ENCODE measurements around the gene PXN. TPM values are rescaled to one million over a fixed set of nuclear protein-coding genes. Genes with fewer than 3 reads are reported as not detected.

The PXN gene
- total and polyA plus RNA-seq, 2 of the 13 experiments (the other 11 are each of a cell fraction or from before 2014, with no cell fraction given): 13.6 to 14.2 TPM

GRCh38 chr12:120266180-120266870 is 795 bp upstream of the PXN start (continued):
- no peak for TF ChIP-seq ZNF432 (CRISPR knock-in tag; IDR thresholded peaks at IDR 0.05; ENCODE audit: borderline replicate concordance)
- TF ChIP-seq KDM6A (CRISPR knock-in tag; IDR thresholded peaks at IDR 0.05; ENCODE audit: low read depth): no peak
- no peak for TF ChIP-seq ZNF879 (CRISPR knock-in tag; IDR thresholded peaks at IDR 0.05)
- TF ChIP-seq SRY (CRISPR knock-in tag; IDR thresholded peaks at IDR 0.05): no peak
- no peak for TF ChIP-seq ZNF160 (CRISPR knock-in tag; IDR thresholded peaks at IDR 0.05)
- no peak for TF ChIP-seq ZNF75D (CRISPR knock-in tag; IDR thresholded peaks at IDR 0.05; ENCODE audit: borderline replicate concordance)
- TF ChIP-seq, protein P1, sequence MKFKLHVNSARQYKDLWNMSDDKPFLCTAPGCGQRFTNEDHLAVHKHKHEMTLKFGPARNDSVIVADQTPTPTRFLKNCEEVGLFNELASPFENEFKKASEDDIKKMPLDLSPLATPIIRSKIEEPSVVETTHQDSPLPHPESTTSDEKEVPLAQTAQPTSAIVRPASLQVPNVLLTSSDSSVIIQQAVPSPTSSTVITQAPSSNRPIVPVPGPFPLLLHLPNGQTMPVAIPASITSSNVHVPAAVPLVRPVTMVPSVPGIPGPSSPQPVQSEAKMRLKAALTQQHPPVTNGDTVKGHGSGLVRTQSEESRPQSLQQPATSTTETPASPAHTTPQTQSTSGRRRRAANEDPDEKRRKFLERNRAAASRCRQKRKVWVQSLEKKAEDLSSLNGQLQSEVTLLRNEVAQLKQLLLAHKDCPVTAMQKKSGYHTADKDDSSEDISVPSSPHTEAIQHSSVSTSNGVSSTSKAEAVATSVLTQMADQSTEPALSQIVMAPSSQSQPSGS (CRISPR knock-in tag; IDR thresholded peaks at IDR 0.05): no peak
- no peak for TF ChIP-seq NFKB2 (CRISPR knock-in tag; IDR thresholded peaks at IDR 0.05; ENCODE audit: borderline replicate concordance)
- TF ChIP-seq ZNF891 (CRISPR knock-in tag; IDR thresholded peaks at IDR 0.05): no peak
- TF ChIP-seq SOX5 (CRISPR knock-in tag; IDR thresholded peaks at IDR 0.05; ENCODE audit: borderline replicate concordance): no peak
- TF ChIP-seq, protein P2, sequence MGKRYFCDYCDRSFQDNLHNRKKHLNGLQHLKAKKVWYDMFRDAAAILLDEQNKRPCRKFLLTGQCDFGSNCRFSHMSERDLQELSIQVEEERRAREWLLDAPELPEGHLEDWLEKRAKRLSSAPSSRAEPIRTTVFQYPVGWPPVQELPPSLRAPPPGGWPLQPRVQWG (CRISPR knock-in tag; IDR thresholded peaks at IDR 0.05; ENCODE audit: borderline replicate concordance, low read depth): no peak
- no peak for TF ChIP-seq ZNF629 (CRISPR knock-in tag; conservative IDR thresholded peaks at IDR 0.05)
- no peak for TF ChIP-seq NR0B2 (CRISPR knock-in tag; IDR thresholded peaks at IDR 0.05)
- TF ChIP-seq ELF1 (CRISPR knock-in tag; IDR thresholded peaks at IDR 0.05): no peak
- TF ChIP-seq ZNF660 (CRISPR knock-in tag; IDR thresholded peaks at IDR 0.05; ENCODE audit: borderline replicate concordance, low read depth): no peak
- TF ChIP-seq HMG20A (CRISPR knock-in tag; IDR thresholded peaks at IDR 0.05; ENCODE audit: borderline replicate concordance): 0 out of 2 replicates have a peak, but pooled peaks have one; percentile 6
- TF ChIP-seq, protein P3, sequence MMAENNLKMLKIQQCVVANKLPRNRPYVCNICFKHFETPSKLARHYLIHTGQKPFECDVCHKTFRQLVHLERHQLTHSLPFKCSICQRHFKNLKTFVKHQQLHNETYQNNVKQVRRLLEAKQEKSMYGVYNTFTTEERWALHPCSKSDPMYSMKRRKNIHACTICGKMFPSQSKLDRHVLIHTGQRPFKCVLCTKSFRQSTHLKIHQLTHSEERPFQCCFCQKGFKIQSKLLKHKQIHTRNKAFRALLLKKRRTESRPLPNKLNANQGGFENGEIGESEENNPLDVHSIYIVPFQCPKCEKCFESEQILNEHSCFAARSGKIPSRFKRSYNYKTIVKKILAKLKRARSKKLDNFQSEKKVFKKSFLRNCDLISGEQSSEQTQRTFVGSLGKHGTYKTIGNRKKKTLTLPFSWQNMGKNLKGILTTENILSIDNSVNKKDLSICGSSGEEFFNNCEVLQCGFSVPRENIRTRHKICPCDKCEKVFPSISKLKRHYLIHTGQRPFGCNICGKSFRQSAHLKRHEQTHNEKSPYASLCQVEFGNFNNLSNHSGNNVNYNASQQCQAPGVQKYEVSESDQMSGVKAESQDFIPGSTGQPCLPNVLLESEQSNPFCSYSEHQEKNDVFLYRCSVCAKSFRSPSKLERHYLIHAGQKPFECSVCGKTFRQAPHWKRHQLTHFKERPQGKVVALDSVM (CRISPR knock-in tag; IDR thresholded peaks at IDR 0.05): no peak
- TF ChIP-seq PHF21A (CRISPR knock-in tag; IDR thresholded peaks at IDR 0.05): no peak
- TF ChIP-seq ZNF512 (CRISPR knock-in tag; IDR thresholded peaks at IDR 0.05): no peak
- TF ChIP-seq NR1H2 (CRISPR knock-in tag; IDR thresholded peaks at IDR 0.05; ENCODE audit: borderline replicate concordance, low read depth): no peak
- no peak for TF ChIP-seq ZSCAN25 (CRISPR knock-in tag; IDR thresholded peaks at IDR 0.05)
- TF ChIP-seq HOXA9 (CRISPR knock-in tag; IDR thresholded peaks at IDR 0.05; ENCODE audit: borderline replicate concordance): no peak
- TF ChIP-seq PLRG1 (conservative IDR thresholded peaks at IDR 0.05): no peak
- no peak for TF ChIP-seq ZNF746 (CRISPR knock-in tag; IDR thresholded peaks at IDR 0.05)
- no peak for TF ChIP-seq ARHGAP35 (CRISPR knock-in tag; IDR thresholded peaks at IDR 0.05; ENCODE audit: borderline replicate concordance)
- TF ChIP-seq SPEN (CRISPR knock-in tag; IDR thresholded peaks at IDR 0.05; ENCODE audit: low read depth): no peak

Measured in HepG2 (cell line).